Liver (tissue), 9 donors: ENCODE data around the gene CALR. TPM values are rescaled to one million over a fixed set of nuclear protein-coding genes. Genes with fewer than 3 reads are reported as not detected.

Experiments
- DNase-seq: peaks from one replicate; pipeline ENCODE4 v3.0.0-alpha.2; 2017; ENCODE audit warnings: low spot score
- H3K27ac ChIP-seq, 2 donors: one replicate each; pipeline ENCODE4 v1.7.0; 2013; ENCODE audit warnings: inconsistent platforms in 2 of 2, low read length in 2 of 2, control low read depth in 1 of 2, low read depth in 1 of 2, mild to moderate bottlenecking in 1 of 2
- H3K27me3 ChIP-seq, 4 donors: one replicate each; pipeline versions ENCODE4 v1.6.1 to v1.7.0; 2013; ENCODE audit warnings: low read length in 3 of 4, inconsistent platforms in 1 of 4, mild to moderate bottlenecking in 1 of 4, moderate library complexity in 1 of 4; ENCODE audit not compliant: control insufficient read depth in 4 of 4, insufficient read depth in 4 of 4
- H3K36me3 ChIP-seq, 4 donors: one replicate each; pipeline versions ENCODE4 v1.6.1 to v1.7.0; 2013; ENCODE audit warnings: low read length in 3 of 4, mild to moderate bottlenecking in 3 of 4, low read depth in 1 of 4, moderate library complexity in 1 of 4; ENCODE audit not compliant: control insufficient read depth in 4 of 4, insufficient read depth in 3 of 4
- H3K4me1 ChIP-seq, 4 donors: one replicate each; pipeline versions ENCODE4 v1.6.1 to v1.7.0; 2013; ENCODE audit warnings: low read length in 3 of 4, mild to moderate bottlenecking in 3 of 4, moderate library complexity in 1 of 4; ENCODE audit not compliant: control insufficient read depth in 4 of 4, insufficient read depth in 4 of 4
- H3K4me3 ChIP-seq, 3 donors: one replicate each; pipeline versions ENCODE4 v1.6.1 to v1.7.0; 2013; ENCODE audit warnings: low read length in 3 of 3, control low read depth in 1 of 3, low read depth in 1 of 3, mild to moderate bottlenecking in 1 of 3
- H3K9ac ChIP-seq, 2 donors: one replicate each; pipeline ENCODE4 v1.7.0; 2013; ENCODE audit warnings: low read length in 2 of 2, mild to moderate bottlenecking in 2 of 2, moderate library complexity in 2 of 2, control low read depth in 1 of 2, low read depth in 1 of 2
- H3K9me3 ChIP-seq, 4 donors: one replicate each; pipeline versions ENCODE4 v1.6.1 to v1.7.0; 2013; ENCODE audit warnings: low read length in 3 of 4; ENCODE audit not compliant: control insufficient read depth in 4 of 4
- ATF3 ChIP-seq: IDR thresholded peaks from 2 replicates; pipeline ENCODE4 v1.6.1; 2016; ENCODE audit warnings: antibody characterized with exemption
- EGR1 ChIP-seq, 2 donors: IDR thresholded peaks; 2 replicates each; pipeline ENCODE4 v1.6.1; 2016 to 2018; ENCODE audit warnings: antibody characterized with exemption in 2 of 2, low read depth in 2 of 2
- FOXA1 ChIP-seq: IDR thresholded peaks from 2 replicates; pipeline ENCODE4 v1.6.1; 2016; ENCODE audit warnings: antibody characterized with exemption
- HNF4A ChIP-seq, 2 donors: conservative IDR thresholded peaks; 2 replicates each; pipeline ENCODE4 v1.6.1; 2016; ENCODE audit warnings: antibody characterized with exemption in 2 of 2, mild to moderate bottlenecking in 2 of 2
- HNF4G ChIP-seq: IDR thresholded peaks from 2 replicates; pipeline ENCODE4 v1.6.1; 2016; ENCODE audit warnings: antibody characterized with exemption
- JUND ChIP-seq, 2 donors: IDR thresholded peaks; 2 replicates each; pipeline ENCODE4 v1.6.1; 2016; ENCODE audit warnings: antibody characterized with exemption in 2 of 2
- MAX ChIP-seq: IDR thresholded peaks from 2 replicates; pipeline ENCODE4 v1.6.1; 2016; ENCODE audit warnings: antibody characterized with exemption
- RXRA ChIP-seq, 2 donors: IDR thresholded peaks; 2 replicates each; pipeline ENCODE4 v1.6.1; 2017 to 2018; ENCODE audit warnings: antibody characterized with exemption in 2 of 2, mild to moderate bottlenecking in 1 of 2
- TAF1 ChIP-seq: conservative IDR thresholded peaks from 2 replicates; pipeline ENCODE4 v1.6.1; 2016; ENCODE audit warnings: antibody characterized with exemption, mild to moderate bottlenecking
- ZBTB33 ChIP-seq: IDR thresholded peaks from 2 replicates; pipeline ENCODE4 v1.6.1; 2016; ENCODE audit warnings: antibody characterized with exemption
- WGBS: extraction: QIAGEN DNeasy Blood & Tissue Kit; methylation state at CpG from one replicate; pipeline ENCODE4 v1.1.7; 2013; 5-methylcytosine and 5-hydroxymethylcytosine counted together
- polyA plus RNA-seq, 2 donors: library from polyadenylated mRNA; stranded (reverse) in 1 of 2; unstranded in 1 of 2; fragments of 200-250 nt in 1 of 2; fragments of >200 nt in 1 of 2; fragmentation: Nextera tagmentation in 1 of 2; extraction: Ambion mirVana in 1 of 2; gene quantifications; one replicate each; pipeline versions ENCODE4 v1.2.1 to v1.2.3, GENCODE V29; 2013 to 2015
- total RNA-seq, 2 donors: library from RNA; depleted of rRNA; stranded (reverse); fragments of >200 nt; gene quantifications; one replicate each; pipeline ENCODE4 v1.2.3, GENCODE V29; 2014
- donor health status: healthy.
- donor health status: healthy.
- donor health status: healthy.
- donor health status: healthy.
- donor health status: healthy.

The CALR gene
- total and polyA plus RNA-seq, 4 donors = 618 to 1,316 (median 1,070) TPM

GRCh38 chr19:12965812-12966135, 27.4 kb downstream of the CALR start (continued):
- TF ChIP-seq ZBTB33 (no peak), HNF4A (conservative IDR thresholded peaks at IDR 0.05) (no peak), RXRA (IDR thresholded peaks at IDR 0.05) (no peak), HNF4G (no peak), TAF1 (no peak), MAX (no peak)

- no peaks in the 10 kb centered on the region for H3K9me3 ChIP-seq
- TF ChIP-seq MAX = no peak
- TF ChIP-seq ATF3 = no peak
- TF ChIP-seq FOXA1 = no peak
- TF ChIP-seq HNF4A (conservative IDR thresholded peaks at IDR 0.05) = no peak
- no peak for TF ChIP-seq EGR1 (IDR thresholded peaks at IDR 0.05; ENCODE audit: low read depth in 2 of 2)
- WGBS = 95% methylated on average over 5 of the region's 5 CpGs
- H3K27ac ChIP-seq = no peak overlapping the region
- DNase-seq = no peak
- H3K27me3 ChIP-seq = no peaks in the 10 kb centered on the region
- no peak overlapping the region for H3K9ac ChIP-seq
- no peaks in the 10 kb centered on the region for H3K36me3 ChIP-seq
- H3K4me1 ChIP-seq = peaks cover 0 to 15% (median 10%) of the 10 kb centered on the region in 4 donors
- H3K4me3 ChIP-seq = no peak overlapping the region
Observed at GRCh38 chr19:12967907-12968306, 29.5 kb downstream of the CALR start.

- peaks cover 0 to 15% (median 10%) of the 10 kb centered on the region in 4 donors for H3K4me1 ChIP-seq
- no peak within 1 kb of the TSS for H3K4me3 ChIP-seq
- DNase-seq = no peak
- WGBS = 56% methylated on average over 14 of the region's 14 CpGs
- no peak within 1 kb of the TSS for H3K9ac ChIP-seq
- TF ChIP-seq HNF4G (no peak), HNF4A (conservative IDR thresholded peaks at IDR 0.05) (no peak), TAF1 (no peak)
- H3K9me3 ChIP-seq = no peaks in the 10 kb centered on the region
- H3K36me3 ChIP-seq = no peaks in the 10 kb centered on the region
- no peak within 1 kb of the TSS for H3K27ac ChIP-seq
- H3K27me3 ChIP-seq = no peaks in the 10 kb centered on the region
Observed at GRCh38 chr19:12969292-12969988, 31.0 kb downstream of the CALR start, which contains the start of gene DAND5. TSS of gene DAND5 (plus strand) at chr19:12969576. CDS start at chr19:12969661, 85 bp downstream.

GRCh38 chr19:12970070-12970820, 31.8 kb downstream of the CALR start:
- 91% methylated on average over 7 of the region's 7 CpGs for WGBS
- no peaks in the 10 kb centered on the region for H3K9me3 ChIP-seq
- H3K36me3 ChIP-seq = no peaks in the 10 kb centered on the region
- H3K27ac ChIP-seq = no peak overlapping the region
- no peak overlapping the region for H3K9ac ChIP-seq
- H3K27me3 ChIP-seq = no peaks in the 10 kb centered on the region
- peaks cover 0 to 12% (median 6%) of the 10 kb centered on the region in 4 donors for H3K4me1 ChIP-seq
- DNase-seq = no peak
- H3K4me3 ChIP-seq = no peak overlapping the region
- no peak for TF ChIP-seq ZBTB33
- TF ChIP-seq JUND (IDR thresholded peaks at IDR 0.05) = no peak
- TF ChIP-seq HNF4G = no peak
- TF ChIP-seq HNF4A (conservative IDR thresholded peaks at IDR 0.05) = no peak
- TF ChIP-seq RXRA (IDR thresholded peaks at IDR 0.05) = no peak
